GM12878 (cell line): ENCODE data around the gene MRPL50.

Source experiments
- CTCF ChIP-seq, 3 experiments: IDR thresholded peaks in 2 of 3; conservative IDR thresholded peaks in 1 of 3; 2 replicates each; pipeline ENCODE4 v1.5.1; 2011; ENCODE audit warnings: low read depth in 3 of 3, low read length in 3 of 3, mild to moderate bottlenecking in 3 of 3, control low read depth in 2 of 3, moderate library complexity in 2 of 3, inconsistent platforms in 1 of 3, mixed read lengths in 1 of 3; ENCODE audit not compliant: control insufficient read depth in 2 of 3, insufficient read depth in 1 of 3; ENCODE audit errors: extremely low read depth in 1 of 3
- EP300 ChIP-seq, 2 experiments: fragments of 150-350 bp in 1 of 2; IDR thresholded peaks; 2 replicates each; pipeline ENCODE4 v1.6.1; 2011 to 2012; ENCODE audit warnings: low read depth in 2 of 2, low read length in 2 of 2, borderline replicate concordance in 1 of 2, improper control_type of control experiment in 1 of 2, inconsistent platforms in 1 of 2; ENCODE audit not compliant: control insufficient read depth in 1 of 2
- POLR2AphosphoS5 ChIP-seq: IDR thresholded peaks from 2 replicates; pipeline ENCODE4 v1.6.1; 2011; ENCODE audit warnings: mild to moderate bottlenecking, low read length, inconsistent platforms
- RAD21 ChIP-seq: IDR thresholded peaks from 2 replicates; pipeline ENCODE4 v1.6.1; 2011; ENCODE audit warnings: mild to moderate bottlenecking, low read depth, low read length, moderate library complexity; ENCODE audit not compliant: insufficient read depth
- TAF1 ChIP-seq: IDR thresholded peaks from 2 replicates; pipeline ENCODE4 v1.6.1; 2011; ENCODE audit warnings: mild to moderate bottlenecking, low read depth, low read length, borderline replicate concordance

GRCh38 chr9:101366038-101366756 lies 32.2 kb downstream of the MRPL50 start:
- TF ChIP-seq CTCF (IDR thresholded peaks at IDR 0.05 in 2 of 3, conservative IDR thresholded peaks at IDR 0.05 in 1 of 3; ENCODE audit: control insufficient read depth in 2 of 3, extremely low read depth in 1 of 3, insufficient read depth in 1 of 3, low read depth in 3 of 3, low read length in 3 of 3) (no peak), TAF1 (no peak), POLR2AphosphoS5 (no peak), EP300 (IDR thresholded peaks at IDR 0.05; ENCODE audit: borderline replicate concordance in 1 of 2, control insufficient read depth in 1 of 2, low read depth in 2 of 2, low read length in 2 of 2) (no peak), RAD21 (no peak)
